HepG2 (cell line): ENCODE results near the gene CD4. TPM values are rescaled to one million over a fixed set of nuclear protein-coding genes. Genes with fewer than 3 reads are reported as not detected.
A peak's percentile ranks its signal among the peaks of the same experiment; 100 is the strongest.

Source experiments
- ATAC-seq: fragments of 200-7000 bp; cut with Tn5 transposase; 3 replicates; pipeline ENCODE4 v1.9.1; 2020; ENCODE audit warnings: mild to moderate bottlenecking, moderate library complexity
- BruUV-seq: library from RNA; stranded (reverse); fragments of 400-500 nt; replicated peaks from 2 replicates; lab custom pipeline; 2021; lab: Mats Ljungman, UMichigan
- CTCF ChIA-PET: fragments of 300-600 bp; formaldehyde crosslinking; extraction: SDS; loops from one replicate; lab custom pipeline; 2021; ENCODE audit warnings: low total read pairs, inconsistent platforms, low intra/inter-chr PET ratio; lab: Yijun Ruan, JAX
- POLR2A ChIA-PET: fragments of 350-600 bp; sonication (Branson Sonifier 250); formaldehyde crosslinking; loops from one replicate; lab custom pipeline; 2020; ENCODE audit warnings: antibody characterized with exemption, inconsistent platforms; lab: Yijun Ruan, JAX
- DNase-seq: peaks from one replicate; pipeline ENCODE4 v3.0.0-alpha.2; 2015; ENCODE audit warnings: low spot score
- FAIRE-seq: peaks from 3 replicates; lab custom pipeline; 2011; peaks lifted over from hg19 to GRCh38; lab: Jason Lieb, UNC
- H2AFZ ChIP-seq: one replicate; pipeline ENCODE4 v1.6.1; 2011; ENCODE audit warnings: low read length, inconsistent platforms
- H3K27ac ChIP-seq: fragments of 300-600 bp; 3 replicates; pipeline ENCODE4 v1.8.0; 2011; ENCODE audit warnings: mixed run types, mild to moderate bottlenecking, mixed read lengths, low read length, inconsistent platforms; ENCODE audit not compliant: insufficient read depth; ENCODE audit errors: extremely low read length
- H3K27me3 ChIP-seq, 2 experiments: fragments of 200-600 bp in 1 of 2; 2 replicates in 1 of 2; 3 replicates in 1 of 2; pipeline versions ENCODE4 v1.6.0 to v1.8.0; 2011; ENCODE audit warnings: low read length in 2 of 2, mild to moderate bottlenecking in 2 of 2, moderate library complexity in 2 of 2, inconsistent platforms in 1 of 2; ENCODE audit not compliant: insufficient read depth in 2 of 2, control insufficient read depth in 1 of 2
- H3K36me3 ChIP-seq, 2 experiments: fragments of 200-600 bp in 1 of 2; replicated peaks in 1 of 2; 2 replicates in 1 of 2; 3 replicates in 1 of 2; pipeline versions ENCODE4 v1.5.1 to v1.8.0; 2011; ENCODE audit warnings: low read length in 2 of 2, inconsistent platforms in 1 of 2; ENCODE audit not compliant: insufficient read depth in 2 of 2, control insufficient read depth in 1 of 2
- H3K4me1 ChIP-seq: 2 replicates; pipeline ENCODE4 v1.5.1; 2012; ENCODE audit warnings: low read length, inconsistent platforms; ENCODE audit not compliant: insufficient read depth
- H3K4me2 ChIP-seq: 2 replicates; pipeline ENCODE4 v1.6.0; 2011; ENCODE audit warnings: low read depth, low read length, inconsistent platforms
- H3K4me3 ChIP-seq, 3 experiments: fragments of 200-600 bp in 1 of 3; sonication (generic), shearing (Covaris generic) in 1 of 3; replicated peaks in 1 of 3; 2 replicates each; pipeline ENCODE4 v1.5.1; 2011 to 2016; ENCODE audit warnings: low read length in 3 of 3, inconsistent platforms in 2 of 3, low read depth in 2 of 3, mild to moderate bottlenecking in 2 of 3, control low read depth in 1 of 3, mixed read lengths in 1 of 3; ENCODE audit not compliant: insufficient read depth in 1 of 3
- H3K79me2 ChIP-seq: one replicate; pipeline ENCODE4 v1.6.1; 2011; ENCODE audit warnings: low read length, inconsistent platforms; ENCODE audit not compliant: insufficient read depth
- H3K9ac ChIP-seq: 2 replicates; pipeline ENCODE4 v1.6.0; 2011; ENCODE audit warnings: mild to moderate bottlenecking, low read depth, low read length, inconsistent platforms; ENCODE audit not compliant: insufficient read depth
- H3K9me3 ChIP-seq: 2 replicates; pipeline ENCODE4 v1.5.1; 2012; ENCODE audit warnings: mild to moderate bottlenecking, low read length
- H4K20me1 ChIP-seq: 2 replicates; pipeline ENCODE4 v1.6.0; 2011; ENCODE audit warnings: inconsistent platforms, mild to moderate bottlenecking, low read length, moderate library complexity; ENCODE audit not compliant: insufficient read depth
- CBX5 ChIP-seq: sonication (generic); formaldehyde crosslinking; IDR thresholded peaks from 2 replicates; pipeline ENCODE4 v1.4.0; 2020; ENCODE audit warnings: missing genetic modification reagents, borderline replicate concordance
- HNRNPL ChIP-seq: fragments of 200-400 bp; formaldehyde crosslinking; IDR thresholded peaks from 2 replicates; pipeline ENCODE4 v1.6.1; 2017; ENCODE audit warnings: mild to moderate bottlenecking, low read depth, low read length
- NKX3-1 ChIP-seq: sonication (generic); formaldehyde crosslinking; IDR thresholded peaks from 2 replicates; pipeline ENCODE4 v1.5.0; 2020; ENCODE audit warnings: missing genetic modification reagents
- NR2F2 ChIP-seq: IDR thresholded peaks from 2 replicates; pipeline ENCODE4 v1.6.1; 2012; ENCODE audit warnings: low read depth, inconsistent platforms, borderline replicate concordance
- NR2F6 ChIP-seq, 2 experiments: IDR thresholded peaks; 2 replicates each; pipeline ENCODE4 v1.6.1; 2016; ENCODE audit warnings: antibody characterized with exemption in 1 of 2, mild to moderate bottlenecking in 1 of 2
- ZNF235 ChIP-seq: sonication (generic); formaldehyde crosslinking; IDR thresholded peaks from 2 replicates; pipeline ENCODE4 v1.8.1; 2023; ENCODE audit warnings: mild to moderate bottlenecking, missing genetic modification reagents, borderline replicate concordance
- ZNF781 ChIP-seq: sonication (generic); formaldehyde crosslinking; IDR thresholded peaks from 2 replicates; pipeline ENCODE4 v1.5.1; 2020; ENCODE audit warnings: borderline replicate concordance, mild to moderate bottlenecking, missing genetic modification reagents; ENCODE audit errors: not compliant biosample characterization
- WGBS: methylation state at CpG from one replicate; pipeline ENCODE4 v1.1.6; 2017; ENCODE audit warnings: low lambda C conversion rate; 5-methylcytosine and 5-hydroxymethylcytosine counted together
- in situ Hi-C: cut with HindIII; loops from 2 replicates; pipeline ENCODE4 v1.10.0; 2017; ENCODE audit warnings: low pct_unique_long_range_greater_than_20kb; ENCODE audit not compliant: extremely low pct_ligation_motif_present
- intact Hi-C: fragments of 100-400 bp; cut with micrococcal nuclease; formaldehyde crosslinking; loops from one replicate; pipeline ENCODE4 v1.10.0; 2022; ENCODE audit not compliant: unreplicated experiment
- polyA plus RNA-seq, 8 experiments: library from polyadenylated mRNA; depleted of rRNA in 3 of 8; stranded (reverse) in 7 of 8; unstranded in 1 of 8; fragments of >200 nt; fragmentation: Illumina TruSeq in 4 of 8; extraction: Trizol in 4 of 8; gene quantifications; 2 replicates each; pipeline versions ENCODE4 v1.2.1 to v1.2.3, GENCODE V29; 2011 to 2016; ENCODE audit warnings: low read depth in 4 of 8, missing spikeins in 1 of 8, mixed read lengths in 1 of 8; ENCODE audit not compliant: insufficient read depth in 1 of 8
- total RNA-seq, 5 experiments: library from RNA; depleted of rRNA; stranded (reverse); fragments of >200 nt; fragmentation: Illumina TruSeq; extraction: Trizol; gene quantifications; 2 replicates each; pipeline ENCODE4 v1.2.3, GENCODE V29; 2016; ENCODE audit warnings: low read depth in 1 of 5
- TF ChIP-seq, protein P1 (sequence below): sonication (generic); formaldehyde crosslinking; IDR thresholded peaks from 2 replicates; pipeline ENCODE4 v1.9.0; 2021; ENCODE audit warnings: missing genetic modification reagents, borderline replicate concordance
- TF ChIP-seq, protein P2 (sequence below): sonication (generic); formaldehyde crosslinking; conservative IDR thresholded peaks from 2 replicates; pipeline ENCODE4 v1.5.0; 2020; ENCODE audit warnings: missing genetic modification reagents
- TF ChIP-seq, protein P3 (sequence below): sonication (generic); formaldehyde crosslinking; IDR thresholded peaks from 2 replicates; pipeline ENCODE4 v1.9.0; 2021; ENCODE audit warnings: missing genetic modification reagents, mild to moderate bottlenecking, borderline replicate concordance
- TF ChIP-seq, protein P4 (sequence below): sonication (generic); formaldehyde crosslinking; IDR thresholded peaks from 2 replicates; pipeline ENCODE4 v1.4.0; 2020; ENCODE audit warnings: missing genetic modification reagents
- TF ChIP-seq, protein P5 (sequence below): sonication (generic); formaldehyde crosslinking; IDR thresholded peaks from 2 replicates; pipeline ENCODE4 v1.4.0; 2020; ENCODE audit warnings: missing genetic modification reagents, mild to moderate bottlenecking, borderline replicate concordance

The CD4 gene
- total and polyA plus RNA-seq, 2 of the 13 experiments (the other 11 are each of a cell fraction or from before 2014, with no cell fraction given): 0.07 to 0.95 TPM

DNA sequence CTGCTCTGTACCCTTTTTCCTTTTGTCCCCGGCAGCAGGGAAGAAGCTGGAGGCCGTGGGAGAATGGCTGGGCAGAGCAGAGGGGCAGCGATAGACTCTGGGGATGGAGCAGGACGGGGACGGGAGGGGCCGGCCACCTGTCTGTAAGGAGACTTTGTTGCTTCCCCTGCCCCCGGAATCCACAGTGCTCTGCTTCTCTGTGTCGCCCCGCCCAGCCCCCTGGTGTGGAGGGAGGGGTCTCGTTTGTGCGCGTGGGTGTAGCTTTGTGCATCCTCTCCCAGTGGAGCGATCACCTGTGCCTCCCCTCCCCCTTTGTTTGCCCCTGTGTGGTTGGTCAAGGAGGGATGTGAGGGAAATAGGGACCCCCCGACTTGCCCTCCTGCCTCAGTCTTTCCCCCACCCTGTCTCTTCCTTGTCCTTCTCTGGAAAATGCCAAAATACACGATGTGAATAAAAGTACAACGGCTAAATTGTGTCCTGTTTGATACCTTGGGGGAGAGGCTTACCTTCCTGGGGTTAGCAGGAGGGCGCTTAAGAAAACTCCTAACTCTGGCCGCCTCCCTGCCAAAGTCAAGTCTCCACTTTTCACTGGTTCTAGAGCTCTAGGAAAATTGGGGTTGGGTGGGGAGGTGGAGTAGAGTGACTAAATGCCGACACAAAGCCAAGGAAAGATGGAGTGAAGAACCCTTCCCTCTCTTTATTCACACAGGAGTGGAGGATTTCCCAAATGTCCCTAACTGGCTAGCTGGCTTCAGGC, 77.0 kb downstream of the CD4 start (continued):
- TF ChIP-seq, protein P1, sequence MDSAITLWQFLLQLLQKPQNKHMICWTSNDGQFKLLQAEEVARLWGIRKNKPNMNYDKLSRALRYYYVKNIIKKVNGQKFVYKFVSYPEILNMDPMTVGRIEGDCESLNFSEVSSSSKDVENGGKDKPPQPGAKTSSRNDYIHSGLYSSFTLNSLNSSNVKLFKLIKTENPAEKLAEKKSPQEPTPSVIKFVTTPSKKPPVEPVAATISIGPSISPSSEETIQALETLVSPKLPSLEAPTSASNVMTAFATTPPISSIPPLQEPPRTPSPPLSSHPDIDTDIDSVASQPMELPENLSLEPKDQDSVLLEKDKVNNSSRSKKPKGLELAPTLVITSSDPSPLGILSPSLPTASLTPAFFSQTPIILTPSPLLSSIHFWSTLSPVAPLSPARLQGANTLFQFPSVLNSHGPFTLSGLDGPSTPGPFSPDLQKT (CRISPR knock-in tag): no peak

DNA sequence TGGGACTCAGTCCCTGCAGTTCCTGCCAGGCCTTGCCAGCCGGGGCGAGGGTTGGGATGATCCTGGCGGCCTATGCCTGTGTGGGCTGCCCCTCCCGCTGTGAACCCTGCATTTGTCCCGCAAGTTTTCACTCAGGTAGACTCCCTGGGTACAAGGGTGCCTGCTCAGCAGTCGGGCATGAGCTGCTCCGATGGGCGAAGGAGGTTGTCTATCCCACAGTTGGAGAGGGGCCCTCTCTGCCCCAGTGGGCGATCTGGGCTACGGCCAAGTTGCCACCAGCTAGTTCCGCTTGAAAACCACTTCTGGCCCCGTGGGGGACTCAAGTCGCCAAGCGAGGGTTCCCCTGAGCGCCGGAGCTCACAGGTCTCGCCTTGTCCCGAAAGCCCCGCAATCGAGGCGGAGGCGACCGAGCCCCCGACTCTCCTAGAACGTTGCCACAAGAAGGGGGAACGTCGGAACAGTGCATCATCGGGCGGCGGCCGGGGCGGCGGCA, 77.6 kb downstream of the CD4 start:
- no CpG with 5 or more reads among the region's 33 CpGs for WGBS
- no TSS peak for BruUV-seq
- no peak for DNase-seq
- Histone ChIP-seq H3K27me3 (no peaks in the 10 kb centered on the region; a peak in 1 of 5 replicates), H3K36me3 (peaks cover 18 to 39% of the 10 kb centered on the region in 2 experiments), H3K9ac (peak overlapping the region; percentile 69), H3K79me2 (peaks cover 29% of the 10 kb centered on the region), H4K20me1 (peaks cover 41% of the 10 kb centered on the region), H3K27ac (no peak overlapping the region), H3K4me2 (peak overlapping the region; percentile 98), H3K4me1 (peaks cover 43% of the 10 kb centered on the region), H3K4me3 (peak overlapping the region; percentile 59 to 92 (median 88); a peak in 5 of 6 replicates), H2AFZ (no peak overlapping the region), H3K9me3 (no peaks in the 10 kb centered on the region)
- intact Hi-C loops (no loop called here), in situ Hi-C loops (no loop called here)
- ChIA-PET CTCF (no interaction called here), POLR2A (interaction anchor here (0.9 to 6.0 kb wide), 12 partner anchors 10 to 178 kb away, joined by 3 to 132 read pairs (median 6); partner anchors contain the start of genes C12orf57, CDCA3, MLF2 and RNU7-1)
- FAIRE-seq: no peak
- peak; percentile 10 for ATAC-seq
- TF ChIP-seq NR2F2 (no peak), NKX3-1 (CRISPR knock-in tag) (no peak), HNRNPL (peak; percentile 58; the same call in 1 of the 2 replicates), ZNF235 (no peak), ZNF781 (CRISPR knock-in tag) (no peak), CBX5 (CRISPR knock-in tag) (no peak), NR2F6 (IDR thresholded peaks at IDR 0.05) (no peak), NR2F6 (CRISPR knock-in tag; IDR thresholded peaks at IDR 0.05) (no peak)
- TF ChIP-seq, protein P2, sequence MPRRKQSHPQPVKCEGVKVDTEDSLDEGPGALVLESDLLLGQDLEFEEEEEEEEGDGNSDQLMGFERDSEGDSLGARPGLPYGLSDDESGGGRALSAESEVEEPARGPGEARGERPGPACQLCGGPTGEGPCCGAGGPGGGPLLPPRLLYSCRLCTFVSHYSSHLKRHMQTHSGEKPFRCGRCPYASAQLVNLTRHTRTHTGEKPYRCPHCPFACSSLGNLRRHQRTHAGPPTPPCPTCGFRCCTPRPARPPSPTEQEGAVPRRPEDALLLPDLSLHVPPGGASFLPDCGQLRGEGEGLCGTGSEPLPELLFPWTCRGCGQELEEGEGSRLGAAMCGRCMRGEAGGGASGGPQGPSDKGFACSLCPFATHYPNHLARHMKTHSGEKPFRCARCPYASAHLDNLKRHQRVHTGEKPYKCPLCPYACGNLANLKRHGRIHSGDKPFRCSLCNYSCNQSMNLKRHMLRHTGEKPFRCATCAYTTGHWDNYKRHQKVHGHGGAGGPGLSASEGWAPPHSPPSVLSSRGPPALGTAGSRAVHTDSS (CRISPR knock-in tag): 0 out of 2 replicates have a peak, but pooled peaks have one; percentile 22
- TF ChIP-seq, protein P3, sequence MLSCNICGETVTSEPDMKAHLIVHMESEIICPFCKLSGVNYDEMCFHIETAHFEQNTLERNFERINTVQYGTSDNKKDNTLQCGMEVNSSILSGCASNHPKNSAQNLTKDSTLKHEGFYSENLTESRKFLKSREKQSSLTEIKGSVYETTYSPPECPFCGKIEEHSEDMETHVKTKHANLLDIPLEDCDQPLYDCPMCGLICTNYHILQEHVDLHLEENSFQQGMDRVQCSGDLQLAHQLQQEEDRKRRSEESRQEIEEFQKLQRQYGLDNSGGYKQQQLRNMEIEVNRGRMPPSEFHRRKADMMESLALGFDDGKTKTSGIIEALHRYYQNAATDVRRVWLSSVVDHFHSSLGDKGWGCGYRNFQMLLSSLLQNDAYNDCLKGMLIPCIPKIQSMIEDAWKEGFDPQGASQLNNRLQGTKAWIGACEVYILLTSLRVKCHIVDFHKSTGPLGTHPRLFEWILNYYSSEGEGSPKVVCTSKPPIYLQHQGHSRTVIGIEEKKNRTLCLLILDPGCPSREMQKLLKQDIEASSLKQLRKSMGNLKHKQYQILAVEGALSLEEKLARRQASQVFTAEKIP: no peak
- TF ChIP-seq, protein P4, sequence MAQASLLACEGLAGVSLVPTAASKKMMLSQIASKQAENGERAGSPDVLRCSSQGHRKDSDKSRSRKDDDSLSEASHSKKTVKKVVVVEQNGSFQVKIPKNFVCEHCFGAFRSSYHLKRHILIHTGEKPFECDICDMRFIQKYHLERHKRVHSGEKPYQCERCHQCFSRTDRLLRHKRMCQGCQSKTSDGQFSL (CRISPR knock-in tag): 0 out of 2 replicates have a peak, but pooled peaks have one; percentile 52
- TF ChIP-seq, protein P5, sequence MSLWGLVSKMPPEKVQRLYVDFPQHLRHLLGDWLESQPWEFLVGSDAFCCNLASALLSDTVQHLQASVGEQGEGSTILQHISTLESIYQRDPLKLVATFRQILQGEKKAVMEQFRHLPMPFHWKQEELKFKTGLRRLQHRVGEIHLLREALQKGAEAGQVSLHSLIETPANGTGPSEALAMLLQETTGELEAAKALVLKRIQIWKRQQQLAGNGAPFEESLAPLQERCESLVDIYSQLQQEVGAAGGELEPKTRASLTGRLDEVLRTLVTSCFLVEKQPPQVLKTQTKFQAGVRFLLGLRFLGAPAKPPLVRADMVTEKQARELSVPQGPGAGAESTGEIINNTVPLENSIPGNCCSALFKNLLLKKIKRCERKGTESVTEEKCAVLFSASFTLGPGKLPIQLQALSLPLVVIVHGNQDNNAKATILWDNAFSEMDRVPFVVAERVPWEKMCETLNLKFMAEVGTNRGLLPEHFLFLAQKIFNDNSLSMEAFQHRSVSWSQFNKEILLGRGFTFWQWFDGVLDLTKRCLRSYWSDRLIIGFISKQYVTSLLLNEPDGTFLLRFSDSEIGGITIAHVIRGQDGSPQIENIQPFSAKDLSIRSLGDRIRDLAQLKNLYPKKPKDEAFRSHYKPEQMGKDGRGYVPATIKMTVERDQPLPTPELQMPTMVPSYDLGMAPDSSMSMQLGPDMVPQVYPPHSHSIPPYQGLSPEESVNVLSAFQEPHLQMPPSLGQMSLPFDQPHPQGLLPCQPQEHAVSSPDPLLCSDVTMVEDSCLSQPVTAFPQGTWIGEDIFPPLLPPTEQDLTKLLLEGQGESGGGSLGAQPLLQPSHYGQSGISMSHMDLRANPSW (CRISPR knock-in tag): no peak
